Measurements from ENCODE around the gene PARVB. TPM values are rescaled to one million over a fixed set of nuclear protein-coding genes. Genes with fewer than 3 reads are reported as not detected.

Gene PARVB
- 37.6 and 48.1 TPM in 2 replicates for total RNA-seq

GRCh38 chr22:44024288-44024921 lies at the start of gene PARVB:
PARVB (plus strand) TSS chr22:44024302; CDS start chr22:44024340, 38 bp downstream.

DNA sequence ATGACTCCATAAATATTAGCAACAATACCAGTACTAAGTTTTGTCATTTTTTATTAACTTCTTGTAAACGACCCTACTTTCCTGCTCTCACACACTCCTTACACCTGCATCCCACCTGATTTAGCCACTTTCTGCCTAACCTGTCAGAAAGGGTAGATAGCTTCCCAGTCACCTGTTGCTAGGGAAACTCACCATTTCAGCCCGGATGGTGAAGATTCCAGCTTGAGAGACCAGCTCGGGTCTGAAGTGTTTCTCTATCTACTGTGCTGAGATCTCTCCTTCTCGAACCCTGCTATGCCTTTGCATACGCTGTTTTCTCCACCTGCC lies 156.6 kb downstream of the PARVB start, which contains the start of gene PARVG:
Gene PARVG (plus strand): TSS at position 220 of the 327 bp plus-strand sequence. CDS start 2,405 bp downstream, outside the sequence.

Other genes starting within 250 kb of the PARVB start
- 1.6 and 2.2 TPM in 2 replicates for gene EFCAB6, start 212.0 kb upstream of the PARVB start, total RNA-seq
- 0.20 and 0.26 TPM in 2 replicates for gene SULT4A1, start 161.8 kb upstream of the PARVB start, total RNA-seq
- not detected in 2 replicates for gene PNPLA5, start 132.3 kb upstream of the PARVB start, total RNA-seq
- 2.3 and 5.5 TPM in 2 replicates for gene PNPLA3, start 100.5 kb upstream of the PARVB start, total RNA-seq
- gene SAMM50, start 68.9 kb upstream of the PARVB start, total RNA-seq: 34.7 and 37.5 TPM in 2 replicates
- 0.13 TPM in 1 of 2 replicates, not detected in the other for gene PARVG, start 156.6 kb downstream of the PARVB start, total RNA-seq

Data from smooth muscle cell of the pulmonary artery (primary cell).